IPS-NIHi11 (cell line): Measurements from ENCODE around the gene TSC22D3.

Source experiments
- DNase-seq: peaks from one replicate; pipeline ENCODE4 v3.0.0; 2012; ENCODE audit warnings: mixed read lengths, low spot score

Gene TSC22D3

GRCh38 chrX:107730991-107731766, 44.4 kb downstream of the TSC22D3 start:
- no peak for DNase-seq

- DNase-seq, result no peak
Observed at GRCh38 chrX:107730298-107730655, 45.3 kb downstream of the TSC22D3 start.

GRCh38 chrX:107729558-107730297, 45.9 kb downstream of the TSC22D3 start:
- DNase-seq, result no peak

- no peak for DNase-seq
Observed at GRCh38 chrX:107728371-107729099, 47.1 kb downstream of the TSC22D3 start.

- no peak for DNase-seq
Observed at GRCh38 chrX:107726816-107727534, 48.6 kb downstream of the TSC22D3 start.

GRCh38 chrX:107725761-107726555, 49.6 kb downstream of the TSC22D3 start:
- no peak for DNase-seq

- no peak for DNase-seq
Observed at GRCh38 chrX:107724653-107725052, 50.9 kb downstream of the TSC22D3 start.

GRCh38 chrX:107723511-107723910, 52.1 kb downstream of the TSC22D3 start:
- DNase-seq, result no peak

GRCh38 chrX:107721966-107722707, 53.5 kb downstream of the TSC22D3 start:
- no peak for DNase-seq

GRCh38 chrX:107721318-107721717, 54.3 kb downstream of the TSC22D3 start:
- no peak for DNase-seq

- DNase-seq, result peak; percentile 55
Observed at GRCh38 chrX:107718156-107718621, 57.4 kb downstream of the TSC22D3 start.

- DNase-seq, result peak; percentile 30
Observed at GRCh38 chrX:107716816-107717700, 58.5 kb downstream of the TSC22D3 start.

- peak; percentile 50 for DNase-seq
Observed at GRCh38 chrX:107716118-107716684, 59.4 kb downstream of the TSC22D3 start.

- DNase-seq, result no peak
Observed at GRCh38 chrX:107715331-107716117, 60.1 kb downstream of the TSC22D3 start.

GRCh38 chrX:107714206-107714891, 61.2 kb downstream of the TSC22D3 start:
- no peak for DNase-seq

GRCh38 chrX:107713543-107714205, 61.9 kb downstream of the TSC22D3 start:
- no peak for DNase-seq

GRCh38 chrX:107713203-107713542, 62.4 kb downstream of the TSC22D3 start:
- no peak for DNase-seq
